Gastroesophageal sphincter (tissue), 3 donors: ENCODE data around the gene HLA-DPA1.

ENCODE experiments used
- EP300 ChIP-seq: sonication (generic); formaldehyde crosslinking; IDR thresholded peaks from one replicate; pipeline ENCODE4 v1.6.1; 2017; ENCODE audit warnings: antibody characterized with exemption, mild to moderate bottlenecking
- POLR2A ChIP-seq, 2 donors: fragments of 450-650 bp; IDR thresholded peaks; one replicate each; pipeline ENCODE4 v1.6.1; 2017; ENCODE audit warnings: antibody characterized with exemption in 2 of 2, mild to moderate bottlenecking in 2 of 2, moderate library complexity in 1 of 2
- POLR2AphosphoS5 ChIP-seq: sonication (generic); formaldehyde crosslinking; IDR thresholded peaks from one replicate; pipeline ENCODE4 v1.6.1; 2017; ENCODE audit warnings: antibody characterized with exemption
- TF ChIP-seq, protein P1 (sequence below), 4 experiments: fragments of 200-600 bp in 2 of 4; fragments of 450-650 bp in 2 of 4; sonication (generic) in 1 of 4; IDR thresholded peaks; one replicate each; pipeline ENCODE4 v1.5.1; 2017 to 2019; ENCODE audit warnings: antibody characterized with exemption in 4 of 4, mild to moderate bottlenecking in 2 of 4, moderate library complexity in 2 of 4

DNA sequence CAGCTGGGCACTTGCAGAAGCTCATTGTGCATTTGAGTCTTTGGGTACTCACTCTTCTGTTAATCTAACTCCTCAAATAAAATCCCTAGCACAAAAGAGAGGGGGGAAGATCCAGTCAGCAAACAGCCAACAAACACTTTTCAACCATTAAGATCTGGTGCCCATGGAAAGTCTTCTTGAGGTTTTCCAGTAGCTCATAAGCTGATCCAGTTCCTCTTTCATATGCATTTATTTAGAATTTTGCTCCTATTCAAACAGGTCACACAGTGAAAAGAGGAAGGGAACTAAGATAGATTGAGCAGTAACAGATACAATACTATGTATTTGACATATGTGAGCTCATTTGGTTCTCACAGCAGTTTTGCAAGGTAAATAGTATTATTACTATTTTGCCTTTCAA is 41.0 kb upstream of the HLA-DPA1 start:
- TF ChIP-seq, protein P1, sequence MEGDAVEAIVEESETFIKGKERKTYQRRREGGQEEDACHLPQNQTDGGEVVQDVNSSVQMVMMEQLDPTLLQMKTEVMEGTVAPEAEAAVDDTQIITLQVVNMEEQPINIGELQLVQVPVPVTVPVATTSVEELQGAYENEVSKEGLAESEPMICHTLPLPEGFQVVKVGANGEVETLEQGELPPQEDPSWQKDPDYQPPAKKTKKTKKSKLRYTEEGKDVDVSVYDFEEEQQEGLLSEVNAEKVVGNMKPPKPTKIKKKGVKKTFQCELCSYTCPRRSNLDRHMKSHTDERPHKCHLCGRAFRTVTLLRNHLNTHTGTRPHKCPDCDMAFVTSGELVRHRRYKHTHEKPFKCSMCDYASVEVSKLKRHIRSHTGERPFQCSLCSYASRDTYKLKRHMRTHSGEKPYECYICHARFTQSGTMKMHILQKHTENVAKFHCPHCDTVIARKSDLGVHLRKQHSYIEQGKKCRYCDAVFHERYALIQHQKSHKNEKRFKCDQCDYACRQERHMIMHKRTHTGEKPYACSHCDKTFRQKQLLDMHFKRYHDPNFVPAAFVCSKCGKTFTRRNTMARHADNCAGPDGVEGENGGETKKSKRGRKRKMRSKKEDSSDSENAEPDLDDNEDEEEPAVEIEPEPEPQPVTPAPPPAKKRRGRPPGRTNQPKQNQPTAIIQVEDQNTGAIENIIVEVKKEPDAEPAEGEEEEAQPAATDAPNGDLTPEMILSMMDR (IDR thresholded peaks at IDR 0.05) = no peak
- TF ChIP-seq POLR2AphosphoS5 (no peak), EP300 (no peak), POLR2A (IDR thresholded peaks at IDR 0.05) (no peak)
